ENCODE data around the gene XPA.

DNA sequence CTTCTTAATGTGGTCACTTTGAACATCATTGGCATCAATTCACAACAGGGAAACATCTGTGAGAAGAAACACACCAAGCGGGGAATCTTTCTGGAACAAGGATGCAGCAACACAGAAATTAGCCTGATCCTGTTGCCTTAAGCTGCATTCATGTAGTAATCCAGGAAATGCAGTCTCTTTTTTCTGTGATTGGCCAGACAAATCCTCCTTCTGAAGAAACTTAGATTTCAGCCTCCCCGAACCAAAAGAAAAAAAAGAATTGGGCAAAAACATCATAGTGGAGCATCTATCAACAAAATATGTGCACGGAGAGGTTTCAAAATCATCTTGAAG lies 7.2 kb upstream of the XPA start:
- TF ChIP-seq ZNF8 (CRISPR knock-in tag; IDR thresholded peaks at IDR 0.05) = no peak
- TF ChIP-seq, protein P1, sequence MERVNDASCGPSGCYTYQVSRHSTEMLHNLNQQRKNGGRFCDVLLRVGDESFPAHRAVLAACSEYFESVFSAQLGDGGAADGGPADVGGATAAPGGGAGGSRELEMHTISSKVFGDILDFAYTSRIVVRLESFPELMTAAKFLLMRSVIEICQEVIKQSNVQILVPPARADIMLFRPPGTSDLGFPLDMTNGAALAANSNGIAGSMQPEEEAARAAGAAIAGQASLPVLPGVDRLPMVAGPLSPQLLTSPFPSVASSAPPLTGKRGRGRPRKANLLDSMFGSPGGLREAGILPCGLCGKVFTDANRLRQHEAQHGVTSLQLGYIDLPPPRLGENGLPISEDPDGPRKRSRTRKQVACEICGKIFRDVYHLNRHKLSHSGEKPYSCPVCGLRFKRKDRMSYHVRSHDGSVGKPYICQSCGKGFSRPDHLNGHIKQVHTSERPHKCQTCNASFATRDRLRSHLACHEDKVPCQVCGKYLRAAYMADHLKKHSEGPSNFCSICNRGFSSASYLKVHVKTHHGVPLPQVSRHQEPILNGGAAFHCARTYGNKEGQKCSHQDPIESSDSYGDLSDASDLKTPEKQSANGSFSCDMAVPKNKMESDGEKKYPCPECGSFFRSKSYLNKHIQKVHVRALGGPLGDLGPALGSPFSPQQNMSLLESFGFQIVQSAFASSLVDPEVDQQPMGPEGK (CRISPR knock-in tag; IDR thresholded peaks at IDR 0.05; ENCODE audit: borderline replicate concordance) = no peak
- no peak for TF ChIP-seq ZNF70 (CRISPR knock-in tag; IDR thresholded peaks at IDR 0.05)
- TF ChIP-seq TCF4 (CRISPR knock-in tag; IDR thresholded peaks at IDR 0.05; ENCODE audit: borderline replicate concordance) = no peak
- TF ChIP-seq OSR1 (CRISPR knock-in tag; IDR thresholded peaks at IDR 0.05) = no peak
- no peak for TF ChIP-seq RARB (CRISPR knock-in tag; IDR thresholded peaks at IDR 0.05)
- no peak for TF ChIP-seq CSDC2 (CRISPR knock-in tag; IDR thresholded peaks at IDR 0.05)
- TF ChIP-seq GLIS3 (CRISPR knock-in tag; IDR thresholded peaks at IDR 0.05) = no peak

Measured in SK-N-SH treated with all-trans-retinoic acid at 6 μM for 48 hours (cell line).